Astrocyte of the spinal cord (primary cell): Measurements from ENCODE around the gene PTGES3.
A peak's percentile ranks its signal among the peaks of the same experiment; 100 is the strongest.
"Not testable (repeated sequence)": the region's sequence is repeated elsewhere in the genome, so short reads cannot be mapped to it uniquely, and the experiment has no call there.

Experiments
- DNase-seq: peaks from one replicate; pipeline ENCODE4 v3.0.0; 2011; ENCODE audit warnings: low read depth, low spot score
- H3K4me3 ChIP-seq: 2 replicates; pipeline ENCODE4 v1.5.1; 2011; ENCODE audit warnings: low read depth, mild to moderate bottlenecking, low read length, moderate library complexity
- CTCF ChIP-seq: IDR thresholded peaks from 2 replicates; pipeline ENCODE4 v1.5.1; 2012; ENCODE audit warnings: low read depth, mild to moderate bottlenecking, low read length, inconsistent platforms
- in situ Hi-C: cut with HindIII; loops from 2 replicates; pipeline ENCODE4 v1.10.0; 2017; ENCODE audit warnings: low sequenced_read_pairs

The PTGES3 gene

GRCh38 chr12:56688129-56688845 is at the start of gene PTGES3:
TSS of gene PTGES3 (minus strand) at chr12:56688284. CDS start at chr12:56687999, 285 bp downstream.
- peak within 1 kb of the TSS; percentile 100 for H3K4me3 ChIP-seq
- TF ChIP-seq CTCF: no peak
- in situ Hi-C loops: no loop called here
- peak; percentile 99 for DNase-seq

- no peak overlapping the region for H3K4me3 ChIP-seq
- TF ChIP-seq CTCF: no peak
- DNase-seq: no peak
- in situ Hi-C loops: no loop called here
Observed at GRCh38 chr12:56728139-56728861, 40.2 kb upstream of the PTGES3 start.

- in situ Hi-C loops, DNase-seq, H3K4me3 ChIP-seq: not testable (repeated sequence)
Observed at GRCh38 chr12:56726196-56726675, 38.2 kb upstream of the PTGES3 start.

- peak overlapping the region; percentile 97 for H3K4me3 ChIP-seq
- in situ Hi-C loops: no loop called here
- TF ChIP-seq CTCF: no peak
- no peak for DNase-seq
Observed at GRCh38 chr12:56725723-56726102, 37.6 kb upstream of the PTGES3 start.

- in situ Hi-C loops: no loop called here
- DNase-seq: peak; percentile 98
- peak within 1 kb of the TSS; percentile 97 for H3K4me3 ChIP-seq
- TF ChIP-seq CTCF: no peak
Observed at GRCh38 chr12:56724972-56725722, 37.1 kb upstream of the PTGES3 start, which contains the start of gene NACA. TSS of gene NACA (minus strand) at chr12:56725299. CDS start at chr12:56724521, 778 bp downstream.

GRCh38 chr12:56724701-56724971 is 36.6 kb upstream of the PTGES3 start:
- peak overlapping the region; percentile 97 for H3K4me3 ChIP-seq
- in situ Hi-C loops: no loop called here
- no peak for DNase-seq
- TF ChIP-seq CTCF: no peak
